CD14-positive monocyte (primary cell): ENCODE data around the gene FAM234A. TPM values are rescaled to one million over a fixed set of nuclear protein-coding genes. Genes with fewer than 3 reads are reported as not detected.

ENCODE experiments used
- DNase-seq, 3 donors: peaks; one replicate each; pipeline ENCODE4 v3.0.0-alpha.2; 2011 to 2022
- H2AFZ ChIP-seq: 2 replicates; pipeline ENCODE4 v1.6.0; 2012; ENCODE audit warnings: mild to moderate bottlenecking, low read depth, low read length, inconsistent platforms; ENCODE audit not compliant: insufficient read depth, poor library complexity, severe bottlenecking
- H3K27ac ChIP-seq, 2 donors: 1 replicate in 1 of 2; 2 replicates in 1 of 2; pipeline ENCODE4 v1.5.1; 2012 to 2013; ENCODE audit warnings: low read length in 2 of 2, control low read depth in 1 of 2, inconsistent platforms in 1 of 2, low read depth in 1 of 2, mild to moderate bottlenecking in 1 of 2
- H3K27me3 ChIP-seq, 2 donors: one replicate each; pipeline versions ENCODE4 v1.6.0 to v1.6.1; 2011 to 2013; ENCODE audit warnings: low read length in 2 of 2; ENCODE audit not compliant: control insufficient read depth in 2 of 2, insufficient read depth in 2 of 2
- H3K36me3 ChIP-seq, 2 donors: replicated peaks in 1 of 2; 1 replicate in 1 of 2; 2 replicates in 1 of 2; pipeline versions ENCODE4 v1.5.1 to v1.6.1; 2012 to 2013; ENCODE audit warnings: low read length in 2 of 2, control low read depth in 1 of 2, inconsistent platforms in 1 of 2, mild to moderate bottlenecking in 1 of 2; ENCODE audit not compliant: insufficient read depth in 2 of 2, control insufficient read depth in 1 of 2
- H3K4me1 ChIP-seq, 2 donors: 1 replicate in 1 of 2; 2 replicates in 1 of 2; pipeline versions ENCODE4 v1.5.1 to v1.6.1; 2012 to 2013; ENCODE audit warnings: low read length in 2 of 2, control low read depth in 1 of 2, inconsistent platforms in 1 of 2, mild to moderate bottlenecking in 1 of 2, moderate library complexity in 1 of 2; ENCODE audit not compliant: insufficient read depth in 2 of 2, control insufficient read depth in 1 of 2
- H3K4me2 ChIP-seq: replicated peaks from 2 replicates; pipeline ENCODE3; 2012; ENCODE audit warnings: low read length, moderate library complexity, mild to moderate bottlenecking; ENCODE audit not compliant: poor library complexity, severe bottlenecking; ENCODE audit errors: extremely low read depth
- H3K4me3 ChIP-seq, 3 experiments: fragments of 200-600 bp in 1 of 3; sonication (generic) in 1 of 3; replicated peaks in 1 of 3; 1 replicate in 2 of 3; 2 replicates in 1 of 3; pipeline ENCODE4 v1.5.1; 2011 to 2013; ENCODE audit warnings: low read length in 3 of 3, mild to moderate bottlenecking in 3 of 3, control low read depth in 2 of 3, low read depth in 2 of 3, inconsistent platforms in 1 of 3, moderate library complexity in 1 of 3
- H3K79me2 ChIP-seq: 2 replicates; pipeline ENCODE4 v1.6.0; 2012; ENCODE audit warnings: mild to moderate bottlenecking, control low read depth, inconsistent platforms, low read length, moderate library complexity; ENCODE audit not compliant: insufficient read depth
- H3K9ac ChIP-seq: 2 replicates; pipeline ENCODE4 v1.6.0; 2017; ENCODE audit warnings: low read length, mild to moderate bottlenecking; ENCODE audit not compliant: insufficient read depth, poor library complexity, severe bottlenecking
- H3K9me3 ChIP-seq, 2 donors: replicated peaks in 1 of 2; 1 replicate in 1 of 2; 2 replicates in 1 of 2; pipeline versions ENCODE4 v1.5.1 to v1.6.1; 2012 to 2013; ENCODE audit warnings: low read length in 2 of 2, control low read depth in 1 of 2; ENCODE audit not compliant: control insufficient read depth in 1 of 2, insufficient read depth in 1 of 2
- H4K20me1 ChIP-seq: 2 replicates; pipeline ENCODE4 v1.6.0; 2012; ENCODE audit warnings: mild to moderate bottlenecking, low read length, control low read depth, moderate library complexity; ENCODE audit not compliant: insufficient read depth
- H3K27ac Mint-ChIP-seq, 7 donors: one replicate each; pipeline ENCODE4 v1.8.0; 2020; ENCODE audit warnings: mild to moderate bottlenecking in 7 of 7, mixed read lengths in 7 of 7, moderate library complexity in 6 of 7, inconsistent platforms in 2 of 7
- H3K27me3 Mint-ChIP-seq, 3 donors: one replicate each; pipeline ENCODE4 v1.8.0; 2021 to 2022; ENCODE audit warnings: low read depth in 3 of 3, mild to moderate bottlenecking in 3 of 3, mixed read lengths in 3 of 3, moderate library complexity in 3 of 3, inconsistent platforms in 1 of 3
- H3K36me3 Mint-ChIP-seq, 2 donors: one replicate each; pipeline ENCODE4 v1.8.0; 2020; ENCODE audit warnings: mixed read lengths in 2 of 2, inconsistent platforms in 1 of 2, mild to moderate bottlenecking in 1 of 2
- H3K4me1 Mint-ChIP-seq: one replicate; pipeline ENCODE4 v1.8.0; 2020; ENCODE audit warnings: mild to moderate bottlenecking, mixed read lengths
- H3K4me3 Mint-ChIP-seq, 2 donors: one replicate each; pipeline ENCODE4 v1.8.0; 2020; ENCODE audit warnings: mild to moderate bottlenecking in 2 of 2, mixed read lengths in 2 of 2, moderate library complexity in 1 of 2
- H3K9me3 Mint-ChIP-seq, 7 donors: one replicate each; pipeline ENCODE4 v1.8.0; 2020 to 2022; ENCODE audit warnings: mixed read lengths in 7 of 7, mild to moderate bottlenecking in 6 of 7, moderate library complexity in 6 of 7, inconsistent platforms in 2 of 7
- CTCF ChIP-seq: fragments of 200-600 bp; IDR thresholded peaks from one replicate; pipeline ENCODE4 v1.8.0; 2022; ENCODE audit warnings: antibody characterized with exemption, mild to moderate bottlenecking
- WGBS: methylation state at CpG from one replicate; pipeline ENCODE4 v1.1.5; 2013; ENCODE audit warnings: missing lambda C conversion rate; ENCODE audit not compliant: insufficient coverage; 5-methylcytosine and 5-hydroxymethylcytosine counted together
- intact Hi-C, 2 donors: fragments of 100-400 bp; cut with micrococcal nuclease; formaldehyde crosslinking; loops; one replicate each; pipeline versions ENCODE4 v1.15.0 to v1.15.1; 2023
- polyA plus RNA-seq, 3 donors: library from polyadenylated mRNA; depleted of rRNA in 1 of 3; unstranded in 2 of 3; stranded (reverse) in 1 of 3; fragments of 300-500 nt in 2 of 3; fragments of >200 nt in 1 of 3; fragmentation: Illumina TruSeq in 2 of 3; gene quantifications; 1 replicate in 2 of 3; 2 replicates in 1 of 3; pipeline ENCODE4 v1.2.3, GENCODE V29; 2012 to 2021

The FAM234A gene
- polyA plus RNA-seq, 3 donors = 22.5 to 40.4 (median 25.1) TPM

- no peaks in the 10 kb centered on the region for H3K4me1 Mint-ChIP-seq
- no peak overlapping the region for H3K4me3 Mint-ChIP-seq
- no peak for DNase-seq
- Histone ChIP-seq H3K4me3 (no peak overlapping the region), H3K4me1 (no peaks in the 10 kb centered on the region), H2AFZ (no peak overlapping the region), H4K20me1 (no peaks in the 10 kb centered on the region), H3K27me3 (peaks cover 4 to 22% of the 10 kb centered on the region in 2 donors), H3K27ac (no peak overlapping the region), H3K4me2 (no peak overlapping the region), H3K9ac (no peak overlapping the region), H3K9me3 (peaks cover 12 to 21% of the 10 kb centered on the region in 2 donors), H3K36me3 (peaks cover 27 to 32% of the 10 kb centered on the region in 2 donors), H3K79me2 (no peaks in the 10 kb centered on the region)
- TF ChIP-seq CTCF = no peak
- intact Hi-C loops = loop anchor here in 1 of 2 donors (5.0 kb wide), 1 partner anchor 82 kb away; no protein-coding TSS in a partner anchor
- H3K36me3 Mint-ChIP-seq = peaks cover 17 to 33% of the 10 kb centered on the region in 2 donors
- H3K27ac Mint-ChIP-seq = no peak overlapping the region
- H3K27me3 Mint-ChIP-seq = peaks cover 14 to 30% (median 23%) of the 10 kb centered on the region in 3 donors
- WGBS = 95% methylated on average over 50 of the region's 52 CpGs
- peaks cover 0 to 22% (median 8%) of the 10 kb centered on the region in 7 donors for H3K9me3 Mint-ChIP-seq
These were observed 49.8 kb downstream of the FAM234A start for GRCh38 chr16:284204-285120.

- no peak overlapping the region for H3K4me3 ChIP-seq
- peaks cover 0 to 22% (median 8%) of the 10 kb centered on the region in 7 donors for H3K9me3 Mint-ChIP-seq
- H4K20me1 ChIP-seq = no peaks in the 10 kb centered on the region
- H3K27ac Mint-ChIP-seq = no peak overlapping the region
- peaks cover 36 to 42% of the 10 kb centered on the region in 2 donors for H3K36me3 ChIP-seq
- no peaks in the 10 kb centered on the region for H3K79me2 ChIP-seq
- WGBS = 94% methylated on average over 23 of the region's 48 CpGs
- no peak overlapping the region for H3K9ac ChIP-seq
- H3K27me3 ChIP-seq = peaks cover 0 to 16% of the 10 kb centered on the region in 2 donors
- no peak for TF ChIP-seq CTCF
- H2AFZ ChIP-seq = no peak overlapping the region
- no peak overlapping the region for H3K4me2 ChIP-seq
- H3K9me3 ChIP-seq = peaks cover 12 to 21% of the 10 kb centered on the region in 2 donors
- H3K27me3 Mint-ChIP-seq = peaks cover 13 to 23% (median 18%) of the 10 kb centered on the region in 3 donors
- no peak overlapping the region for H3K4me3 Mint-ChIP-seq
- H3K4me1 Mint-ChIP-seq = no peaks in the 10 kb centered on the region
- H3K27ac ChIP-seq = no peak overlapping the region
- intact Hi-C loops = loop anchor here in 1 of 2 donors (5.0 kb wide), 1 partner anchor 83 kb away; no protein-coding TSS in a partner anchor
- no peaks in the 10 kb centered on the region for H3K4me1 ChIP-seq
- H3K36me3 Mint-ChIP-seq = peaks cover 23 to 40% of the 10 kb centered on the region in 2 donors
- DNase-seq = no peak
These were observed 50.8 kb downstream of the FAM234A start for GRCh38 chr16:285146-286055.
